Omental fat pad (tissue), 4 donors: Measurements from ENCODE around the gene TRIM24. TPM values are rescaled to one million over a fixed set of nuclear protein-coding genes. Genes with fewer than 3 reads are reported as not detected.
"Not testable (repeated sequence)": the region's sequence is repeated elsewhere in the genome, so short reads cannot be mapped to it uniquely, and the experiment has no call there.

Experiments
- ATAC-seq: fragments of 150-250 bp; one replicate; pipeline ENCODE4 v1.9.1; 2016; ENCODE audit warnings: mild to moderate bottlenecking, moderate library complexity; ENCODE audit not compliant: low FRiP score
- DNase-seq: peaks from one replicate; pipeline ENCODE4 v3.0.0-alpha.2; 2019; ENCODE audit warnings: low spot score
- CTCF ChIP-seq, 3 donors: fragments of 450-650 bp; IDR thresholded peaks; one replicate each; pipeline ENCODE4 v1.5.1; 2016 to 2017; ENCODE audit warnings: antibody characterized with exemption in 3 of 3, mild to moderate bottlenecking in 3 of 3, moderate library complexity in 2 of 3
- total RNA-seq, 4 donors: library from RNA; depleted of rRNA; stranded (reverse); fragments of >200 nt; gene quantifications; one replicate each; pipeline ENCODE4 v1.1.0, GENCODE V29; 2016

The TRIM24 gene
- total RNA-seq, 4 donors from 2014 or later: 9.2 to 20.6 (median 11.4) TPM

GRCh38 chr7:138491612-138492386 is 31.7 kb downstream of the TRIM24 start:
- TF ChIP-seq CTCF (IDR thresholded peaks at IDR 0.05): no peak
- ATAC-seq (no peak), DNase-seq (no peak)

- ATAC-seq (no peak), DNase-seq (no peak)
- TF ChIP-seq CTCF (IDR thresholded peaks at IDR 0.05): no peak
Measured at GRCh38 chr7:138492423-138492822, 32.4 kb downstream of the TRIM24 start.

- ATAC-seq: no peak
Measured at GRCh38 chr7:138493535-138493934, 33.5 kb downstream of the TRIM24 start.

GRCh38 chr7:138495485-138495884 is 35.4 kb downstream of the TRIM24 start:
- DNase-seq (no peak), ATAC-seq (no peak)
- TF ChIP-seq CTCF (IDR thresholded peaks at IDR 0.05): no peak

More at GRCh38 chr7:138493535-138493934, 33.5 kb downstream of the TRIM24 start:
- no peak for DNase-seq
- no peak for TF ChIP-seq CTCF (IDR thresholded peaks at IDR 0.05)

- no peak for ATAC-seq
- no peak for TF ChIP-seq CTCF (IDR thresholded peaks at IDR 0.05)
- DNase-seq: no peak
Measured at GRCh38 chr7:138499340-138499739, 39.3 kb downstream of the TRIM24 start.

- not testable (repeated sequence) for ATAC-seq, DNase-seq
Measured at GRCh38 chr7:138500303-138500702, 40.2 kb downstream of the TRIM24 start.

GRCh38 chr7:138500892-138501291 is 40.8 kb downstream of the TRIM24 start:
- DNase-seq (no peak), ATAC-seq (no peak)
- TF ChIP-seq CTCF (IDR thresholded peaks at IDR 0.05): no peak
